Left colon (tissue), 2 donors: ENCODE measurements around the gene INHBB. TPM values are rescaled to one million over a fixed set of nuclear protein-coding genes. Genes with fewer than 3 reads are reported as not detected.

Experiments used
- ATAC-seq: fragments of 200-7000 bp; cut with Tn5 transposase; one replicate; pipeline ENCODE4 v1.9.1; 2020; ENCODE audit warnings: mild to moderate bottlenecking, moderate library complexity
- DNase-seq, 2 donors: peaks; one replicate each; pipeline ENCODE4 v3.0.0-alpha.2; 2020
- intact Hi-C, 2 donors: fragments of 100-400 bp; cut with DNase I in 1 of 2; cut with micrococcal nuclease in 1 of 2; formaldehyde crosslinking; loops; one replicate each; pipeline versions ENCODE4 v1.11.2 to v1.14.0; 2022; cut with DNase I, micrococcal nuclease
- total RNA-seq, 2 donors: library from RNA; stranded (reverse); fragmentation: NEBNext Ultra II Directional; extraction: Animal tissue kit (Norgen Biotek cat#: 25700); gene quantifications; one replicate each; pipeline ENCODE4 v1.2.1, GENCODE V29; 2021
- donor health status: DM: no; HTN: no; CAD: no.
- donor health status: DM: yes; HTN: yes; CAD: no.

INHBB gene
- total RNA-seq, 2 donors from 2014 or later = 0.47 to 0.98 TPM

DNA sequence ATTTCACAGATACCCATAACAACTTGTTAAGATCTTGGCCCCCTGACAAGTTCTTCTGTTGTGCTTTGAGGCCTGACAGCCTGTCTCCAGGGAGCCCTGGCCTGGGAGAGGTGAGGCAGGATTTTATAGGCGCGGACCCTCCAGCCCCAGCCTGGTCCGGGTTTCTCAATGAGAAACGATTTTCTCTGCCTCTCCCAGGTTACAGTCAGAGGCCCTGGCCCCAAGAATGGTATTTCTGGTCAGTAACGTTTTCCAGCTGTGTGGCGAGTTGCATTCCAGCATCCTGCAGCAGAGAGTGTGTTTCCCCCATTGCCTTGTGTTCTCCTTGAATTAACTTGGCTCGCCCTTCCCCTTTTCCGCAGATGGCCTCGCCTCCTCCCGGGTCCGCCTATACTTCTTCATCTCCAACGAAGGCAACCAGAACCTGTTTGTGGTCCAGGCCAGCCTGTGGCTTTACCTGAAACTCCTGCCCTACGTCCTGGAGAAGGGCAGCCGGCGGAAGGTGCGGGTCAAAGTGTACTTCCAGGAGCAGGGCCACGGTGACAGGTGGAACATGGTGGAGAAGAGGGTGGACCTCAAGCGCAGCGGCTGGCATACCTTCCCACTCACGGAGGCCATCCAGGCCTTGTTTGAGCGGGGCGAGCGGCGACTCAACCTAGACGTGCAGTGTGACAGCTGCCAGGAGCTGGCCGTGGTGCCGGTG lies 3.0 kb downstream of the INHBB start:
- ATAC-seq (no peak), DNase-seq (no peak)
- intact Hi-C loops = no loop called here

DNA sequence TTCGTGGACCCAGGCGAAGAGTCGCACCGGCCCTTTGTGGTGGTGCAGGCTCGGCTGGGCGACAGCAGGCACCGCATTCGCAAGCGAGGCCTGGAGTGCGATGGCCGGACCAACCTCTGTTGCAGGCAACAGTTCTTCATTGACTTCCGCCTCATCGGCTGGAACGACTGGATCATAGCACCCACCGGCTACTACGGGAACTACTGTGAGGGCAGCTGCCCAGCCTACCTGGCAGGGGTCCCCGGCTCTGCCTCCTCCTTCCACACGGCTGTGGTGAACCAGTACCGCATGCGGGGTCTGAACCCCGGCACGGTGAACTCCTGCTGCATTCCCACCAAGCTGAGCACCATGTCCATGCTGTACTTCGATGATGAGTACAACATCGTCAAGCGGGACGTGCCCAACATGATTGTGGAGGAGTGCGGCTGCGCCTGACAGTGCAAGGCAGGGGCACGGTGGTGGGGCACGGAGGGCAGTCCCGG lies 3.5 kb downstream of the INHBB start:
- ATAC-seq (no peak), DNase-seq (no peak)
- intact Hi-C loops = no loop called here

DNA sequence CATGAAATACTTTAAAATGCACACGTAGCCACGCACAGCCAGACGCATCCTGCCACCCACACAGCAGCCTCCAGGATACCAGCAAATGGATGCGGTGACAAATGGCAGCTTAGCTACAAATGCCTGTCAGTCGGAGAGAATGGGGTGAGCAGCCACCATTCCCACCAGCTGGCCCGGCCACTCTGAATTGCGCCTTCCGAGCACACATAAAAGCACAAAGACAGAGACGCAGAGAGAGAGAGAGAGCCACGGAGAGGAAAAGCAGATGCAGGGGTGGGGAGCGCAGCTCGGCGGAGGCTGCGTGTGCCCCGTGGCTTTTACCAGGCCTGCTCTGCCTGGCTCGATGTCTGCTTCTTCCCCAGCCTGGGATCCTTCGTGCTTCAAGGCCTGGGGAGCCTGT lies 4.1 kb downstream of the INHBB start:
- no peak for ATAC-seq
- intact Hi-C loops = no loop called here
- DNase-seq = no peak

GRCh38 chr2:120350801-120351320 lies 4.9 kb downstream of the INHBB start:
- intact Hi-C loops = no loop called here
- no peak for ATAC-seq

GRCh38 chr2:120352696-120353590 lies 7.0 kb downstream of the INHBB start:
- ATAC-seq = no peak
- no peak for DNase-seq
- intact Hi-C loops = no loop called here

More at GRCh38 chr2:120350801-120351320, 4.9 kb downstream of the INHBB start:
- no peak for DNase-seq

GRCh38 chr2:120353591-120353898 lies 7.6 kb downstream of the INHBB start:
- ATAC-seq (no peak), DNase-seq (no peak)
- intact Hi-C loops = no loop called here

DNA sequence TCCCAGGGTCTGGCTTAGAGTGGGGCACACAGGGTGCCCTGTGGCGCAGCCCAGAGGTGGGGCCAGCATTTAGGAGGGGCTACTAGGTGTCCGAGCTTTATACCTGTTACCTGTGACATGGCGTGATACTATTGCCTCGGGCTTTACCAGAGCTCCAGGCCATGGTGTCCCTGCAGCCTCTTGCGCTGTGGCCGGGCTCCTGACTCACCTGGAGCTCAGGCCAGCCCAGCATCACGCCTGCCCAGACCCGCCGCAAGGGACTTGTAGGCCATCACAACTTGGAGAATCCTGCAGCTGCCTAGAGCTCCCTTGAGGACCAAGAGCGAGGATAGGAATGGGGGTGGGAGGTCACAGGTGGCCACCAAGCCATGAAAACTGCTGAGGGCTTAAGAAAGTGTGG lies 8.0 kb downstream of the INHBB start:
- DNase-seq (no peak), ATAC-seq (no peak)
- intact Hi-C loops = no loop called here

DNA sequence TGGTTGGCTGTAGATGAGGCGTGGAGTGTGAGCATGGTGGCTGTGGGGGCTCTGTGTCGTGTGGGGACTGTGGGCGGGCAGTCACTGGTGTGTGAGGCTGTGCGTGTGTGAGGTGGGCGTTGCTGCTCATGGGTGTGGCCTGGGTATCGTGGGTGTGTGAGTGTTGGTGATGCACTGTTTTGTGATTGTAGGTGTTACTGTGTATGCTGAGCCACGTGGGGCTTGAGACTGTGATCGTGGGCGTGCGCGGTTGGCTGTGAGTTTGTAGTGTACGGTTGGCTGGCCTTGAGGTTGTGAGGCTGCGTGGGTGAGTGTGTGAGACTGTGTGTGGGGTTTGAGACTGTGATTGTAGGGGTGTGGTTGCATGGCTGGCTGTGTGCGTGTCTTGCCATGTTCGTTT lies 8.5 kb downstream of the INHBB start:
- no peak for ATAC-seq
- DNase-seq = no peak
- intact Hi-C loops = no loop called here

- ATAC-seq (no peak), DNase-seq (no peak)
- intact Hi-C loops = no loop called here
These were observed 9.2 kb downstream of the INHBB start for GRCh38 chr2:120354935-120355779.

DNA sequence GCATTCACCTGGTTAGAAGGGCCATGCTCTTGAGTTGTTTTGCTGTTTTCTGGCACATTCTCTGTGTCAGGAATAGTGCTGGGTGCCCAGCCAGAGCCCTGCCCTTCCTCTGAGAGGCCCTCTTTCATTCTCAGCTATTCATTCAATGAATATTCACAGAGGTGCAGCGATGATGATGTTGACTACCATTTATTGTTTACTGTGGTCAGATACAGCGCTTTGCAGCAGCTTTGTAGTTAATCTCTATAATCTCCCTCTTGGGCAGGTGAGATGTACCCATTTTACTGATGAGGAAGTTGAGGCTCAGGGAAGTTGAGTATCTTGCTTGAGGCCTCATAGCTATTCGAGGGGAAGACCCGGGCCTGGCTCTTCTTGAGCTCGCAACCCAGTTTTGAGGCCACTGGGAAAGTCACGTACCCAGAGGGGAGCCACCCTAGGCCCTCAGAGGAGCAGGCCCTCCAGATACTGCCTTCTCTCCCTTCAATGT lies 9.9 kb downstream of the INHBB start:
- intact Hi-C loops = no loop called here
- ATAC-seq (no peak), DNase-seq (no peak)

GRCh38 chr2:120357768-120358167 lies 11.8 kb downstream of the INHBB start:
- intact Hi-C loops = no loop called here
- no peak for DNase-seq
- ATAC-seq = no peak

GRCh38 chr2:120358734-120359465 lies 13.0 kb downstream of the INHBB start:
- intact Hi-C loops = no loop called here
- DNase-seq (no peak), ATAC-seq (no peak)

DNA sequence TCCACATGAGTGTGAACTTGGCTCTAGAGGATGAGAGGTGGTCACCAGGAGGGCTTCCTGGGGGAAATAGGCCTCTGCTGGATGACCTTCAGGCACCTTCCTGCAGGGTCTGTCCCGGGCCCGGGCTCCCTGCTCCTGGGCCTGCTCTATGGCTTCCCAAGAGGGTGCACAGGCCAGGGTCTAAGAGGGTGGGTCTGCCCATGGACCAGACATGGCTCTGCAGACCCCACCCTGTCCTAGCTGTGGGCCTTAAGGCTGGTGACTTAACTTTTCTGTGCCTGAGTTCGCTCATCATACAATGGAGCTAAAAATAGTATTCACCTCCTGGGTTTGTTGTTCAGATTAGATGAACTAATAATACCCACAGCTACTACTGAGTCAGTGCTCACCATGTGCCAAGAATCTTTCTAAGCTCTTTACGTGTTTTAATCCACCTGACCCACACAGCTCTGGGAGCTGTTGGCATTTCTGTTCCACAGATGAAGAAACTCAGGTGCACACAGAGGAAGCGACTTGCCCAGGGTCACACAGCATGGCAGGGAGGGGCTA lies 14.4 kb downstream of the INHBB start:
- intact Hi-C loops = no loop called here
- no peak for ATAC-seq

GRCh38 chr2:120362926-120363325 lies 17.0 kb downstream of the INHBB start:
- no peak for DNase-seq
- no peak for ATAC-seq
- intact Hi-C loops = no loop called here

More for the DNA sequence above, 14.4 kb downstream of the INHBB start:
- no peak for DNase-seq

GRCh38 chr2:120365236-120365793 lies 19.4 kb downstream of the INHBB start:
- DNase-seq = no peak

DNA sequence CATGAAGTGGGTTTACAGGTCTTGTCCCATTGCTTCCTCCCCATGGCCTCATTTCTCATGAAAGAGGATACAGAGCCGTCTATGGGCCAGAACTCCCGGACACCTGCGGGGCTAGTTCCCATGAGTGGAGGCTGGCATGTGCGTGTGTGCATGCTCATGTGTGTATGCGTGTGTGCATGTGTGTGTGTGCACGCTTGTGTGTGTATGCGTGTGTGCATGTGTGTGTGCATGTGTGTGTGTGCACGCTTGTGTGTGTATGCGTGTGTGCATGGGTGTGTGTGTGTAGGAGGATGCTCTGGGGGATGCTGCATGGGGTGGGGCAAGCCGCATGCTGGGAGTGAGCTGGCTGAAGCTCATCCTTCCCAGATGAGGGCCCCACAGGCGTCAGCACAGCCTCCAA lies 20.8 kb downstream of the INHBB start:
- intact Hi-C loops = no loop called here
- DNase-seq (no peak), ATAC-seq (no peak)

More at GRCh38 chr2:120365236-120365793, 19.4 kb downstream of the INHBB start:
- no peak for ATAC-seq
- intact Hi-C loops = no loop called here

DNA sequence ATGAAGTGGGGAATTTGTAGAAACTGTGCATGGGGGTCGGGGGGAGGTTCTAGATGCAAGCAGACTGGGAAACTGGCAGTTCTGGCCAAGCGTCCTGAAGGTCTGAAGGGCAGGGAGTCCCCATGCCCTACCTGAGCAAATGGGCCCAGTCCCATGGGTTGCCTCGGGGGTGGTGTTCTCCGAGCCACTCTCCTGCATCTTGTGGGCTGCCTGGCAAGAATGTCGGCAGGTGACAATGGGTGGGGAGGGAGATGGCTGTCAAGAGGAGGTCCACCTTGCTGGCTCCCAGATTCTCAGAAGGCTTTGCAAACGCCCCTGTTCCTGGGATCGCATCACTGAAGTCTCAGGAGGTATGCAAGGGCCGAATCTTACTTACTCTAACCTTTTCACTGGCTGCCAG lies 21.3 kb downstream of the INHBB start:
- ATAC-seq = no peak
- intact Hi-C loops = no loop called here
- DNase-seq = no peak

DNA sequence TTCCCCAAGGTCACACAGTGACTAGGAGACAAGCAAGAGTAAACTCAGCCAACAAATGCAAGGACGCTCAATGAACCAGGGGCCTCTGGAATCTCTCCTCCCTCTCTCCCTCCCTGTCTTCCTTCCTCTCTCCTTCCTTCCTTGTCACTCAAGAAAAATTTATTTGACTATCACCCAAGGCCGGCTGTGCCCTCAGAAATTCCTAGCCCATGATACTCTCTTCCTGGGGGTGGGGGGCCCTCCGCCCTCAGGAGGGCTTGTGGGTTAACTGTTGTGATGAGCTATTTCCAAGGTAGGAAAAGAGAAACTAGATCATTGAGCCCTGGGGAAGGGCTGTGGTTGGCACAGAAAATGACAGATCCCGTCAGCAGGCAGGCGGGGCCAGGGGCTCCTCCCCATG lies 21.7 kb downstream of the INHBB start:
- no peak for ATAC-seq
- no peak for DNase-seq

More for the DNA sequence above, 21.7 kb downstream of the INHBB start:
- intact Hi-C loops = no loop called here
